Cardiac septum (tissue), 1 donor: ENCODE data around the gene PRR15L. TPM values are rescaled to one million over a fixed set of nuclear protein-coding genes. Genes with fewer than 3 reads are reported as not detected.
"Not testable (repeated sequence)": the region's sequence is repeated elsewhere in the genome, so short reads cannot be mapped to it uniquely, and the experiment has no call there.

Experiments used
- DNase-seq: peaks from one replicate; pipeline ENCODE4 v3.0.0-alpha.2; 2020; ENCODE audit warnings: low spot score
- intact Hi-C: fragments of 100-400 bp; cut with DNase I; formaldehyde crosslinking; loops from one replicate; pipeline ENCODE4 v1.14.0; 2022
- long read RNA-seq: library from polyadenylated mRNA; unstranded; transcript quantifications from one replicate; pipeline ENCODE4 v2.0.0, GENCODE V29; 2021
- total RNA-seq: library from RNA; stranded (reverse); fragmentation: NEBNext Ultra II Directional; extraction: Animal tissue kit (Norgen Biotek cat#: 25700); gene quantifications from one replicate; pipeline ENCODE4 v1.2.1, GENCODE V29; 2021
- donor health status: DM: no; HTN: no; CAD: no.

The PRR15L gene
- total RNA-seq = not detected
- long read RNA-seq = 0 reads

DNA sequence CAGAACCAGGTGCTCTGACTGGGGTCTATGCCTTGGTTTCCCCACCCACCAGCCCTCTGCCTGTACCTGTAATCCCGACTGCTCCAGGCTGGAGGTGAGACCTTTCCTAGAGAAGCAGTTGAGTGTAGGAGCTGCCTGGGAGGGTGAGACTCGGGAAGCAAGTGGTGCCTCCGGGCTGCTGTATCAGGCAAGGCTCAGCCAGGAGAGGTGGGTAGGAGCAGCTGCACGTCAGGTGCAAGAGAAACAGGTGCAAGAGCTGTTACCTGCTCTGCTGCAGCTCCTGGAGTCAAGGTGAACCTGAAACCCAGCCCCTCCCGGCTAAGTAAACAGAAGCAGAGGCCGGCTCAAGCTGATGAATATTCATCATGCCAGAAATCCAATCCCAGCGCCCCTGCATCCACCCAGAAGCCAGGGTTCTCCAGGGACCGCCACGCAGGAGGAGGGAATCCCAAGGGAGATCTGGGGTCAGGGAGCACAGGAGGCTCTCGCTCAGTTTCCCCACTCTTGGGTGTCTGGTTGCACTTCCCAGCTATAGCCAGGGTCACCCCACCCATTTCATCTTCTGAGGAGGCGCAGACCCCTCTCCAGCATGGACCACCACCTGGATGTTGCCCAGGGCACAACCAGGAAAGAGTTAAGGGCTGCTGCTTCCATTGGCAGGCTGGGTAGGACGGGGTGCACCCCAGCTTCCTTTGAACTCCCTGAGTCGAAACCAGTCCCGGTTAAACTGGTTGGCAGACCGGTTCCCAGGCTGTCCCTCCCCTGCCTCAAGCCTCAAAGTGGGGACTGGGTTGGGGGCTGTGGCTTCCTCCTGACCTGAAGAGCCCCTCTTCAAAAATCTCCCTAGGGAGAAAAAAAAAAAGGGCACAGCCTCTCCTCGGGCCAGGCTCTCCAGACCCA, at the start of gene PRR15L:
PRR15L (minus strand) TSS at position 293 of the 900 bp plus-strand sequence. CDS start 4,649 bp downstream, outside the sequence.
- no peak for DNase-seq
- intact Hi-C loops = no loop called here

DNA sequence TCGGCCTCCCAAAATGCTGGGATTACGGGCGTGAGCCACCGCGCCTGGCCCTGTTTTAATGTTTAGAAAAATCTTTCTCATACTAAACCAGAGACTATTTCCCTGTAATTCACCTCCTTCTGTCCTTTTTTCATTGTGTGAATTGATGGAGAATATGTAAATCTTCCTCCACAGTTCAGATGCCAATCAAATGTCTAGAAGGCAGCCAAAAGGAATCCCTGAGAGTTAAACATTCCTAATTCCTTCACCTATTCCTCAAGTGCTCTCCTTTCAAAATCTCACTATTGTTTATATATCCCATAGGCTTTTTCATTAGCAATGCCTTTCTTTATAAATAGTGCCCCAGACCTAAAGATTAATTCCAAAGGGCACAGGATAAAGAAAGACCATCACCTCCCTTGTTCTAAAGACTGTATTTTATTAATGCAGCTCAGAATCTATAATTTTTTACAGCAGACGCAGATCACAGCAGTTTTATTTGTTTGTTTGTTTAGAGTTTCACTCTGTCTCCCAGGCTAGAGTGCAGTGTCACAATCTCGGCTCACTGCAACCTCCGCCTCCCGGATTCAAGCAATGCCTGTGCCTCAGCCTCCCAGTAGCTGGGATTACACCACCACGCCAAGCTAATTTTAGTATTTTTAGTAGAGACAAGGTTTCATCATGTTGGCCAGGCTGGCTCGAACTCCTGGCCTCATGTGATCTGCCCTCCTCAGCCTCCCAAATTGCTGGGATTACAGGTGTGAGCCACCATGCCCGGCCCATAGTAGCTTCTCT, 49.4 kb upstream of the PRR15L start:
- intact Hi-C loops = no loop called here
- DNase-seq = no peak

DNA sequence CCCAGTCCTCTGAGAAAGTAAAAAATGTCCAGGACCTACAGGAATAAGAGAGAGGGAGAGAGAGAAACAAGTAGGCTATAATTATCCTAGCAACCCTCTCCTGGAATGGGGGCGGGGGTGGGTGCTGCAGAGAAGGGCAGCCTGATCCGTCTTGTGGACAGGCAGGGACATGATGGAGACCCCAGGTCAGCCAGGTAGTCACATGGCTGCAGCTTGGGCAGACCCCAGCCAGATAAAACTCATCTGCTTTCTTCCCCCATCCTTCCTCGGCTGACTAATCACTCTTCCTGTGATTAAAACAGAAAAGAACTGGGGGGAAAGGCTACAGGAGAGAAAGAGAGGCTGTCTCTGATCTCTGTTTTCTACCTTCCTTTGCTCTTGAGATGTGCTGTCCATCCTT, 47.3 kb upstream of the PRR15L start:
- intact Hi-C loops = no loop called here
- no peak for DNase-seq

GRCh38 chr17:48003417-48004151, 45.9 kb upstream of the PRR15L start:
- intact Hi-C loops = no loop called here
- no peak for DNase-seq

GRCh38 chr17:48002916-48003416, 45.3 kb upstream of the PRR15L start:
- intact Hi-C loops = no loop called here
- DNase-seq = no peak

DNA sequence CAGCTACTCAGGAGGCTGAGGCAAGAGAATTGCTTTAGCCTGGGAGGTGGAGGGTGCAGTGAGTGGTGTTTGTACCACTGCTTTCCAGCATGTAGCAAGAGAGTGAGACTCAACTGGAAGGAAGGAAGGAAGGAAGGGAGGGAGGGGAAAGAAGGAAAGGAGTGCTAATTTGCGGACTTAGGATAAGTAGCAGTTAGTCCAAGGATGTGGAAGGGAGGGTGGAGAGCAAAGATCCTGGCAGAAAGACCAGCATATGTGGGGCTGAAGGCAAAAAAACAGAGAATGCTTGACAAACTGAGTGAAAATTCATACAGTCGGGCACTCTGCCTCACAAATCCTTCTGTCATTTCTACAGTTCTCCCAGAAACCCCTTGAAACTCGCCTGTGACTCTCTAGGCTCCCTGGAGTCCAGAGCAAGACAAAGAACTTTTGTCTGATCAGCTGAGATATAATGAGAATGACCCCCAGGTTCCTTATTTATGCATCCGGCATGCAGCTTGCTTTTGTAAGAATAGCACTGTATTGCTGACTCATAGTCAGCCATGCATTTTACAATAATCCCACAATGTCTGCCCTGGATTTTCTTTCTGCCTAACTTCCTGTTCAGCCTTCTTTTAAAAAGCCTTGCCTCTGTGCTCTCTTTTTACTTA, 44.7 kb upstream of the PRR15L start:
- no peak for DNase-seq
- intact Hi-C loops = no loop called here

DNA sequence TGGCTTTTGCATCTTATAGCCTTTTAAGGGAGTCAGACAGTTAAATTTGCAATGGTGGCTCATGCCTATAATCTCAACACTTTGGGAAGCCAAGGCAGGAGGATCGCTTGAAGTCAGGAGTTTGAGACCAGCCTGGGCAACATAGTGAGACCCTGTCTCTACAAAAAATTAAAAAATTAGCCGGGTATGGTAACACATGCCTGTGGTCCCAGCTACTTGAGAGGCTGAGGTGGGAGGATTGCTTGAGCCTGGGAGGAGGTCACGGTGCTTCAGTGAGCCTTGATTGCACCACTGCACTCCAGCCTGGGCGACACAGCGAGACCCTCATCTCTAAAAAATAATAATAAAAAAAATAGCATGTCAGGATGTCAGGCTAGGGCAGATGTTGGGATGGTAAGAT, 44.0 kb upstream of the PRR15L start:
- intact Hi-C loops, DNase-seq: not testable (repeated sequence)

DNA sequence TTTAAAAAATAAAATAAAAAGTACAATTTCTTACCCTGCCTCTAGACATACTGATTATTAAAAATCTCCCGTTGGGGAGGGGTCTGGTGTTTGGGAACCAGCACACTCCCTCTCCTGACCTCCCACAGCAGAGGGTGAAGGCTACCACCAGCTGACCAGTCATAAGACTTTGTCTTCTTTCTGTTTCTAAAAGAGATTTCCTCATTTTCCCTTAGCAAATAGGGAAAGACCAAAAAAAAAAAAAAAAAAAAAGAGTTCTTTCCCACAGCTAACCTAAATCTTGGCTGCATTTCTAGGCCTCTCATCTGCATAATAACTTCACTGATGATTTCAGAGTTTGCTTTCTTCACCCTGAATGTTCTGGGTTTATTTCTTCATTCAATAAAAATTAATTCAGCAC, 43.5 kb upstream of the PRR15L start:
- intact Hi-C loops = no loop called here
- DNase-seq = no peak

DNA sequence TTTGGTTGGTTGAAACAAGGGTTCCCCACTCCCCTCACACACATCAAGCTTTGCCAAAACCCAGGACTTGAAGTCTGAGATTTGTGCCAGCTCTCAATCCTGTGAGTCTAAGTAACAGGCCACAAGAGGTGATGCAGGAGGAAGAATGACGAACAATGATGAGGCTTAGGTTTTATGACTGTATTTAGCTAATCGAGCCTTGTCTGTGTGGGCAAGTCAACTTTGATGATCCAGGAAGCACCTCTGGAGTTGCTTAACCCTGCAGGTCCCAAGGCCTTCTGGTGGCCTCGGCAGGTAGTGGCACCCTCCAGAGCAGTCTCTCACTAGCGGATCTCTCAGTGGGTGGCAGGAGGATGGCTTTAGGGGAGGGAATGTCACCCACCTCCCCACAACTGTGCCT, 41.9 kb upstream of the PRR15L start:
- intact Hi-C loops = no loop called here
- DNase-seq = no peak

- intact Hi-C loops = no loop called here
- DNase-seq = no peak
These were observed 40.4 kb upstream of the PRR15L start for GRCh38 chr17:47998044-47998443.

GRCh38 chr17:47997586-47997985, 39.9 kb upstream of the PRR15L start:
- intact Hi-C loops = no loop called here
- no peak for DNase-seq

DNA sequence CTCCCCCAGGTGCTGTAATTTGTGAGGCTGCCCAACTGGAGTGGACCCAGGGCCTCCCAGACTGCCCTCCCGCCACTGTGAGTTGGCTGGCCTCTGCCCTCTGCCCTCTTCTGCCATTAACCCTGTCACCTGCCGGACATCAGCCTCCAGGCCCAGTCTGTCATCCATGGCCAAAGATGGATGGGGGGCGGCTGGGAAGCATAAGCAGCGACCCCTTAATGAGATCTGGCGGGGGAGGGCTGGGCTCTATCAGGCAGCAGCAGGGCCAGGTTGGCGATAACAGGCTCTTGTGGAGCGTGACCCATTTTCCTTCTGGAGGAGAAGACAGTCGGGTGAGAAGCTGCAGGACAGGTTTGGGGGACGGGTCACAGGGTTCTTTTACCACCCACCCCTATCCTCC, 38.5 kb upstream of the PRR15L start:
- intact Hi-C loops = no loop called here
- DNase-seq = no peak

DNA sequence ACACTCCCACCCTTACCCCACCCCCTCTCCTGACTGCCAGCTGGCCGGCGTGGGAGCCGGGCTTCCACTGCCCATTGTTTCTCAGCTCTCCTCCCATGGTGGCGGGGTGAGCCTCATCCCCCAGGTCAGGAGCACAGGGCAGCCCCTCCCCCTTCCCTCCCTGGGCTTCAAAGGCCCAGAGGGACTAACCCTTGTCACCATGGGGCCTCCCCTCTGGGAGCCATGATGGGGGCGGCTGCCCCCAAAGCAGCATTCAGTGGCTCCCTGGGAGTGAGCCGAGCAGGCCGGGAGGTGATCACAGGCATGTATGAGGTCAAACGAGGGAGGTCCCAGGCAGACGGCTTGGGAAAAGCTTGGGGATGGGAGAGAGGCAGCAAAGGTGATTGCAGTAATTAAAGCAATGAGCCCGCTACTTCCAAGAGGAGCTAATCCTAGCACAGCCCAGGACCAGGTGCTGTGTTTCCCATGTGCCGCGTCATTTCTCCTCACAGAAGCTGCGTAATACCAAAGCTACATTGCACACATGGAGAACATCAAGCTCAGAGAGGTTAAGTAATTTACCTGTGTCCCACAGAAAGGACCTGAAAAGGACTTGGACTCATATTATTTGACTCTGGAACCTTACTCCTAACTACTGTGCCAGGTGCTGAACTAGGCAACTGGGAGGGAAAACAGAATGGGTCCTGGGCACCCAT, 37.7 kb upstream of the PRR15L start:
- intact Hi-C loops = no loop called here
- DNase-seq = no peak

GRCh38 chr17:47994724-47995123, 37.0 kb upstream of the PRR15L start:
- intact Hi-C loops = no loop called here
- no peak for DNase-seq

DNA sequence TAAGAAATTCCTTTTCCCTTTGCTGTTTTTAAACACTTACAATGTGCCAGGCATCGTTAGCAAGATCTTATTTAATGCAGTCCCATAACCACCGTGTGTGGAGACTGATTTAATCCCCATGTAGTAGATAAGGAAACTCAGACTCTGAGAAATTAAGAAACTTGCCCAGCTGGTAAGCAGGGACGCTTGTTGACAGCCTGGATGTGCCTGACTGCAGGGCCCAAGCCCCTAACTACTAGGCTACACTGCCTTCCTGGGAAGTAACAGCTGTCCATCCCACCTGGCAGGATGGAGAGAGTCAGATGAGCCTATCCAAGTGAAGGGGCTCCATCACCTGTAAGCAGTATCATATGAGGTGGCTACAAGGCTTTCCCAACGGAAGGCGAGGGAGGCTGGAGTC, 36.3 kb upstream of the PRR15L start:
- no peak for DNase-seq
- intact Hi-C loops = no loop called here

GRCh38 chr17:47993031-47993564, 35.4 kb upstream of the PRR15L start:
- intact Hi-C loops = no loop called here
- DNase-seq = no peak

GRCh38 chr17:47992216-47992615, 34.5 kb upstream of the PRR15L start:
- intact Hi-C loops = no loop called here
- DNase-seq = no peak

DNA sequence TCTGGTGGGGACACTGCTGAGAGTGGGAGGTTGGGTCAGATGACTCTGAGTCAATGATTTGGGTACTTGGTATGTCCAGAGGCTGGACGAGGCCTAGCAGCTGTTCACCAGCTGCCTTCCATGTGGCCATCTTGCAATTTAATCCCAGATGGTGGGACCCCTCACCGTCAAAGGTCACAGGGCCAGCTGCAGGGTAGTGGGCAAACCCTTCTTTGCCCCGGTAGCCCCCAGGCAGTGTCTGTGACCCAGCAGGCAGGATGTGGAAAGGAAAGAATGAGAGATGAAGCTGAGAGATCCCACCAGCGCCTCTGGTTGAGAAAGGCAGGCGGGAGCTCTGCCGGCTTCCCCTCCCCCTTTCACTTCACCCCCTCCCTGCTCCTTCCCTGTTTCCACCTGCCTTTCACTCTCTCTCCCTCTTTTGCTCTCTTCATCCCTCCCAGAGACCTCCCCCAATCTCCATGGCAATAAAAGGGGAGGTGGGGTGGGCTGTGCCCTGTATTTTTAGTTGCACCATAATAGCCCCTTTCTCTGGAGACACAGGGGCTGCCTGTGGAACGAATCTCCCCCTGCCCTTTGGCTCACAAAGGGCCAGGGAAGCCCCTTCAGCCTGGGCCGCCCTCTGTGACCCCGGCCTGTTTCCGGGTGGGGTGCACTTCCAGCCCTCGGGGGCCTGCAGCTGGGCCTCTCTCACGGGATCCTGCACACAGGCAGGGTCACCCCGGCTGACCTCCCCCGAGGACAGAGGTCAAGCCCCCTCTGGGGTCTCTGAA, 33.5 kb upstream of the PRR15L start:
- no peak for DNase-seq
- intact Hi-C loops = no loop called here
